DND-41 (cell line): ENCODE measurements around the gene SH3BP2.

ENCODE experiments used
- ATAC-seq: fragments of 200-7000 bp; cut with Tn5 transposase; 3 replicates; pipeline ENCODE4 v1.9.1; 2021; ENCODE audit warnings: low read depth; ENCODE audit not compliant: insufficient read depth
- DNase-seq: peaks from one replicate; pipeline ENCODE4 v3.0.0-alpha.2; 2020
- H2AFZ ChIP-seq: 2 replicates; pipeline ENCODE4 v1.6.0; 2012; ENCODE audit warnings: low read depth, low read length
- H3K27ac ChIP-seq: 2 replicates; pipeline ENCODE4 v1.5.1; 2012; ENCODE audit warnings: low read length, inconsistent platforms
- H3K27me3 ChIP-seq: fragments of 200-600 bp; sonication (generic); 2 replicates; pipeline ENCODE4 v1.6.0; 2012; ENCODE audit warnings: low read length, mild to moderate bottlenecking, inconsistent platforms; ENCODE audit not compliant: insufficient read depth, poor library complexity
- H3K36me3 ChIP-seq: 2 replicates; pipeline ENCODE4 v1.5.1; 2012; ENCODE audit warnings: low read length, inconsistent platforms; ENCODE audit not compliant: insufficient read depth
- H3K4me1 ChIP-seq: 2 replicates; pipeline ENCODE4 v1.5.1; 2012; ENCODE audit warnings: mild to moderate bottlenecking, low read length; ENCODE audit not compliant: insufficient read depth
- H3K4me2 ChIP-seq: 2 replicates; pipeline ENCODE4 v1.6.0; 2012; ENCODE audit warnings: mild to moderate bottlenecking, moderate library complexity, low read length, inconsistent platforms; ENCODE audit not compliant: insufficient read depth
- H3K4me3 ChIP-seq, 2 experiments: fragments of 200-600 bp in 1 of 2; shearing (Covaris generic) in 1 of 2; 2 replicates each; pipeline ENCODE4 v1.5.1; 2012 to 2016; ENCODE audit warnings: inconsistent platforms in 2 of 2, low read length in 2 of 2, mild to moderate bottlenecking in 2 of 2, low read depth in 1 of 2, moderate library complexity in 1 of 2
- H3K79me2 ChIP-seq: 2 replicates; pipeline ENCODE4 v1.6.0; 2012; ENCODE audit warnings: low read length, inconsistent platforms; ENCODE audit not compliant: insufficient read depth
- H3K9ac ChIP-seq: 2 replicates; pipeline ENCODE4 v1.6.0; 2012; ENCODE audit warnings: low read depth, mild to moderate bottlenecking, inconsistent platforms, low read length, moderate library complexity
- H3K9me3 ChIP-seq: 2 replicates; pipeline ENCODE4 v1.5.1; 2012; ENCODE audit warnings: low read length, moderate library complexity, mild to moderate bottlenecking, inconsistent platforms; ENCODE audit not compliant: insufficient read depth, severe bottlenecking
- H4K20me1 ChIP-seq: 2 replicates; pipeline ENCODE4 v1.6.0; 2012; ENCODE audit warnings: low read length; ENCODE audit not compliant: insufficient read depth
- EZH2 ChIP-seq: IDR thresholded peaks from 3 replicates; pipeline ENCODE4 v1.6.1; 2012; ENCODE audit warnings: borderline replicate concordance, low read depth, mild to moderate bottlenecking, moderate library complexity, low read length, inconsistent platforms; ENCODE audit not compliant: severe bottlenecking
- TF ChIP-seq, protein P1 (sequence below): IDR thresholded peaks from 2 replicates; pipeline ENCODE4 v1.5.1; 2012; ENCODE audit warnings: borderline replicate concordance, low read length, moderate library complexity, mild to moderate bottlenecking; ENCODE audit not compliant: poor library complexity, severe bottlenecking; ENCODE audit errors: extremely low read depth

Gene SH3BP2

DNA sequence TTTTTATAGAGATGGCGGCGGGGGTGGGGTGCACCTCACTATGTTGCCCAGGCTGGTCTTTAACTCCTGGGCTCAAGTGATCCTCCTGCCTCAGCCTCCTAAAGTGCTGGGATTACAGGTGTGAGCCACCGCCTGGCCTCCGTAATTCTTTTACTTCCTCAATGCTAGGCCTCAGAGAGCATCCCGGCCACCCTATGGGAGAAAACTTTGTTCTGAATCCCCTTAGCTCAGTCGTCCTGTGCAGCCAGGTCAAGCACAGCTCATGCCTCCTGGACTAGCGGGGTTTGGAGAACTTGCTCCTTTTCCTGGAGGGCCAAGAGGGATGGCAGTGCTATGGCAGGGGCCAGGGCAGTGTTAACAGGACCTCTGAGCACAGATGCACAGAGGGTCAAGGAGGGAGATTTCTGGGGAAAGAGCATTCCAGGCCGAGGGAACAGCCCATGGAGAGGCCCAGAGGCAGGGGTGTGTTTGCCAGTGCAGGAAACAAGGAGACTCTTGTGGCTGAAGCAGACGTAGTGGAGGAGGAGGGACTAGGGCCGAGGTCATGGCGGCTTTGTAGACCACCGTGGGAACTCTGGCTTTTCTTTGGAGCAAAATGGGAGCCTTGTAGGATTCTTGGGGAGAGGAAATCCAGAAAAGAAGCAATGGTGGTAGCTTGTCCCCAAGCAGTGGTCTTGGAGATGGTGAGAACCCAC is 26.9 kb upstream of the SH3BP2 start:
- TF ChIP-seq, protein P1, sequence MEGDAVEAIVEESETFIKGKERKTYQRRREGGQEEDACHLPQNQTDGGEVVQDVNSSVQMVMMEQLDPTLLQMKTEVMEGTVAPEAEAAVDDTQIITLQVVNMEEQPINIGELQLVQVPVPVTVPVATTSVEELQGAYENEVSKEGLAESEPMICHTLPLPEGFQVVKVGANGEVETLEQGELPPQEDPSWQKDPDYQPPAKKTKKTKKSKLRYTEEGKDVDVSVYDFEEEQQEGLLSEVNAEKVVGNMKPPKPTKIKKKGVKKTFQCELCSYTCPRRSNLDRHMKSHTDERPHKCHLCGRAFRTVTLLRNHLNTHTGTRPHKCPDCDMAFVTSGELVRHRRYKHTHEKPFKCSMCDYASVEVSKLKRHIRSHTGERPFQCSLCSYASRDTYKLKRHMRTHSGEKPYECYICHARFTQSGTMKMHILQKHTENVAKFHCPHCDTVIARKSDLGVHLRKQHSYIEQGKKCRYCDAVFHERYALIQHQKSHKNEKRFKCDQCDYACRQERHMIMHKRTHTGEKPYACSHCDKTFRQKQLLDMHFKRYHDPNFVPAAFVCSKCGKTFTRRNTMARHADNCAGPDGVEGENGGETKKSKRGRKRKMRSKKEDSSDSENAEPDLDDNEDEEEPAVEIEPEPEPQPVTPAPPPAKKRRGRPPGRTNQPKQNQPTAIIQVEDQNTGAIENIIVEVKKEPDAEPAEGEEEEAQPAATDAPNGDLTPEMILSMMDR: no peak
- no peak for TF ChIP-seq EZH2
- no peaks in the 10 kb centered on the region for H3K36me3 ChIP-seq
- DNase-seq (no peak), ATAC-seq (no peak)
- H2AFZ ChIP-seq: no peak overlapping the region
- H4K20me1 ChIP-seq: no peaks in the 10 kb centered on the region; the same call in 1 of the 2 replicates
- no peaks in the 10 kb centered on the region for H3K27me3 ChIP-seq
- no peaks in the 10 kb centered on the region for H3K79me2 ChIP-seq
- peaks cover 6% of the 10 kb centered on the region for H3K4me1 ChIP-seq
- no peaks in the 10 kb centered on the region for H3K9me3 ChIP-seq
- no peak overlapping the region for H3K4me3 ChIP-seq
- no peak overlapping the region for H3K9ac ChIP-seq
- H3K4me2 ChIP-seq: no peak overlapping the region
- H3K27ac ChIP-seq: no peak overlapping the region

DNA sequence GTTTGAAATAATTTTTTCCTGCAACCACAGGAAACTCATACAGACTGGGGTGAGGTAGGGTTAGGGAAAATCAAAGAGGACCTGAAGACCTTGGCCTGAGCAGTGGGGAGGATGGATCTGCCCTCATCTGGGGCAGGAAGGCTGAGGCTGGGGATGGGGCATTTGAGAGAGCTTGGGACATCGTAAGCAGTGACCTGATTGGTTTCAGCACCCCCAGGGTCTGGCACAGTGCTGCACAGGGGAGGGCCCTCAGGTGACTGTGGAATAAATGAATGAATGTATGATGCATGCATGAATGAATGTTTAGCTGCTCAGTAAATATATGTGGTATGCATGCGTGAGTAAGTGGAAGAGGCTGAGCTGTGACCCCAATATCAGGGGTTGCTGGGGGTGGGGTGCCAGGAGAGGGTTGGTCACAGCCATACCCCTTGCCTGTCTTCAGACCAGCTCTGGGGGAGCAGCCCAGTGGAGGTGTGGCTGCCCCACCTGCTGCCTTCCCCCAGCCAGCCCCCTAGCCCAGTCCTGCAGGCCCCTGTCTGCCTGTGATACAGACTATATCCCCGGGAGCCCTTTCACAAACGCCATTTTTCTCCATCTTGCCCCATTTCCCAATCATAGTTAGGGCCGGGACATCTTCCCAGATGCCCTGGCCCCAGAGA is 25.7 kb upstream of the SH3BP2 start:
- no peak for DNase-seq
- Histone ChIP-seq H4K20me1 (no peaks in the 10 kb centered on the region), H2AFZ (no peak overlapping the region), H3K36me3 (no peaks in the 10 kb centered on the region), H3K4me2 (no peak overlapping the region), H3K79me2 (no peaks in the 10 kb centered on the region), H3K9ac (no peak overlapping the region), H3K27ac (no peak overlapping the region), H3K4me1 (peaks cover 11% of the 10 kb centered on the region), H3K9me3 (no peaks in the 10 kb centered on the region), H3K27me3 (no peaks in the 10 kb centered on the region), H3K4me3 (no peak overlapping the region)
- ATAC-seq: no peak
- TF ChIP-seq, protein P1: no peak
- TF ChIP-seq EZH2: no peak

- Histone ChIP-seq H2AFZ (no peak overlapping the region), H3K36me3 (no peaks in the 10 kb centered on the region), H3K4me3 (no peak overlapping the region), H3K4me2 (no peak overlapping the region), H3K79me2 (no peaks in the 10 kb centered on the region), H3K9me3 (no peaks in the 10 kb centered on the region), H4K20me1 (no peaks in the 10 kb centered on the region), H3K4me1 (peaks cover 11% of the 10 kb centered on the region), H3K9ac (no peak overlapping the region), H3K27me3 (no peaks in the 10 kb centered on the region), H3K27ac (no peak overlapping the region)
- DNase-seq: no peak
- no peak for TF ChIP-seq EZH2
- TF ChIP-seq, protein P1: no peak
- no peak for ATAC-seq
Observed at GRCh38 chr4:2767705-2768074, 25.2 kb upstream of the SH3BP2 start.

DNA sequence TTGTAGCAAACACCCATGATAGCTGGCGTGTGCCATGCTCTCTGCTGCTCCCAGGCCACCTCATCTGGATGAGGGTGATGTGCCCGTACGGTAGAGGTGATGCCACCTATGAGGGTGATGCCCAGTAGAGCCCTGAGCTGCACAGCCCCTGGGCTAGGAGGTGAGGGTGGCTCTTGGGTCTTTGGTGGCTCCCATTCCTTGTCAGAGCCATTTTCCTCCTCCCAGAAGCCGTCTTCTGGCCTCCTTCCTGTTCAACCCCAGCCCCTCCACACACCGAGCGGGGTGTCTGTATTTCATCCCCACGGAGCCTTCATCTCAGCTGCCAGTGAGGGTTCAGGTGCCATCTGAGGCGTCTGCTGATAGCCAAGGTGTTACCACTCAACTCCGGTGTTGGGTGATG is 24.8 kb upstream of the SH3BP2 start:
- Histone ChIP-seq H4K20me1 (no peaks in the 10 kb centered on the region), H3K9me3 (no peaks in the 10 kb centered on the region), H3K4me3 (no peak overlapping the region), H3K36me3 (no peaks in the 10 kb centered on the region), H2AFZ (no peak overlapping the region), H3K4me2 (no peak overlapping the region), H3K79me2 (no peaks in the 10 kb centered on the region), H3K27me3 (no peaks in the 10 kb centered on the region), H3K9ac (no peak overlapping the region), H3K4me1 (peaks cover 11% of the 10 kb centered on the region), H3K27ac (no peak overlapping the region)
- DNase-seq: no peak
- no peak for ATAC-seq
- TF ChIP-seq, protein P1: no peak
- no peak for TF ChIP-seq EZH2
